K562 (cell line): ENCODE measurements around the gene LATS2. TPM values are rescaled to one million over a fixed set of nuclear protein-coding genes. Genes with fewer than 3 reads are reported as not detected.
A peak's percentile ranks its signal among the peaks of the same experiment; 100 is the strongest.

Experiments used
- CBFA2T3 ChIP-seq: fragments of 450-650 bp; IDR thresholded peaks from 2 replicates; pipeline ENCODE4 v1.6.1; 2017
- NCOA2 ChIP-seq, 2 experiments: fragments of 450-650 bp; IDR thresholded peaks; 2 replicates each; pipeline ENCODE4 v1.6.1; 2018; ENCODE audit warnings: mild to moderate bottlenecking in 2 of 2, moderate library complexity in 1 of 2; ENCODE audit not compliant: partially characterized antibody in 2 of 2
- PHB ChIP-seq: fragments of 250-450 bp; sonication (Bioruptor Pico); IDR thresholded peaks from 2 replicates; pipeline ENCODE4 v1.5.0; 2021
- PHB2 ChIP-seq: fragments of 450-650 bp; IDR thresholded peaks from 2 replicates; pipeline ENCODE4 v1.6.1; 2017; ENCODE audit warnings: low read depth
- SMAD4 ChIP-seq: fragments of 250-450 bp; sonication (Bioruptor Pico); conservative IDR thresholded peaks from 2 replicates; pipeline ENCODE4 v1.8.0; 2021; ENCODE audit warnings: inconsistent platforms, mild to moderate bottlenecking, moderate library complexity
- SPI1 ChIP-seq: IDR thresholded peaks from 2 replicates; pipeline ENCODE4 v1.6.1; 2011; ENCODE audit warnings: low read depth, low read length, control low read depth, borderline replicate concordance
- U2AF1 ChIP-seq: fragments of 200-400 bp; formaldehyde crosslinking; optimal IDR thresholded peaks from 2 replicates; pipeline ENCODE3; 2017; ENCODE audit warnings: mild to moderate bottlenecking, low read depth, low read length, moderate library complexity
- WHSC1 ChIP-seq: IDR thresholded peaks from one replicate; pipeline ENCODE4 v1.6.1; 2012; ENCODE audit warnings: low read length, control low read depth, inconsistent platforms
- XRCC4 ChIP-seq: IDR thresholded peaks from one replicate; pipeline ENCODE4 v1.6.1; 2011; ENCODE audit not compliant: insufficient read depth, insufficient read length; ENCODE audit errors: extremely low read depth
- polyA plus RNA-seq, 8 experiments: library from polyadenylated mRNA; depleted of rRNA in 4 of 8; stranded (reverse) in 5 of 8; unstranded in 3 of 8; fragments of >200 nt; fragmentation: Nextera tagmentation in 2 of 8; fragmentation: Illumina TruSeq in 1 of 8; extraction: Ambion mirVana in 2 of 8; extraction: Trizol in 1 of 8; gene quantifications; 2 replicates each; pipeline versions ENCODE4 v1.2.1 to v1.2.3, GENCODE V29; 2011 to 2014; ENCODE audit warnings: inconsistent platforms in 1 of 8, missing spikeins in 1 of 8
- total RNA-seq, 7 experiments: library from RNA; depleted of rRNA in 6 of 7; stranded (reverse); fragments of >200 nt in 6 of 7; fragmentation: Illumina TruSeq in 2 of 7; extraction: Trizol in 2 of 7; gene quantifications; 2 replicates each; pipeline versions ENCODE4 v1.2.1 to v1.2.3, GENCODE V29; 2011 to 2021; ENCODE audit warnings: low replicate concordance in 1 of 7
- TF ChIP-seq, protein P1 (sequence below): IDR thresholded peaks from 2 replicates; pipeline ENCODE4 v1.6.1; 2014; ENCODE audit warnings: antibody characterized with exemption
- TF ChIP-seq, protein P2 (sequence below): fragments of 200-800 bp; sonication (Bioruptor generic); IDR thresholded peaks from 2 replicates; pipeline ENCODE4 v1.6.1; 2017; ENCODE audit warnings: missing genetic modification characterization, missing compliant biosample characterization
- TF ChIP-seq, protein P3 (sequence below), 2 experiments: fragments of 450-650 bp in 1 of 2; sonication (generic) in 1 of 2; formaldehyde crosslinking in 1 of 2; IDR thresholded peaks; 2 replicates each; pipeline versions ENCODE4 v1.7.1 to v1.9.0; 2016 to 2022; ENCODE audit warnings: inconsistent platforms in 1 of 2, mild to moderate bottlenecking in 1 of 2, missing genetic modification reagents in 1 of 2
- TF ChIP-seq, protein P4 (sequence below): sonication (generic); formaldehyde crosslinking; IDR thresholded peaks from 2 replicates; pipeline ENCODE4 v1.8.0; 2022; ENCODE audit warnings: mild to moderate bottlenecking, missing genetic modification reagents, borderline replicate concordance

The LATS2 gene
- total and polyA plus RNA-seq, 9 of the 15 experiments (the other 6 are each of a cell fraction or from before 2014, with no cell fraction given), result 0.18 to 3.7 (median 0.76) TPM

- TF ChIP-seq, protein P1, sequence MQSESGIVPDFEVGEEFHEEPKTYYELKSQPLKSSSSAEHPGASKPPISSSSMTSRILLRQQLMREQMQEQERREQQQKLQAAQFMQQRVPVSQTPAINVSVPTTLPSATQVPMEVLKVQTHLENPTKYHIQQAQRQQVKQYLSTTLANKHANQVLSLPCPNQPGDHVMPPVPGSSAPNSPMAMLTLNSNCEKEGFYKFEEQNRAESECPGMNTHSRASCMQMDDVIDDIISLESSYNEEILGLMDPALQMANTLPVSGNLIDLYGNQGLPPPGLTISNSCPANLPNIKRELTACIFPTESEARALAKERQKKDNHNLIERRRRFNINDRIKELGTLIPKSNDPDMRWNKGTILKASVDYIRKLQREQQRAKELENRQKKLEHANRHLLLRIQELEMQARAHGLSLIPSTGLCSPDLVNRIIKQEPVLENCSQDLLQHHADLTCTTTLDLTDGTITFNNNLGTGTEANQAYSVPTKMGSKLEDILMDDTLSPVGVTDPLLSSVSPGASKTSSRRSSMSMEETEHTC, result 0 out of 2 replicates have a peak, but pooled peaks have one; percentile 37
- no peak for TF ChIP-seq NCOA2 (IDR thresholded peaks at IDR 0.05; ENCODE audit: partially characterized antibody in 2 of 2)
- TF ChIP-seq U2AF1, result no peak
- TF ChIP-seq, protein P2, sequence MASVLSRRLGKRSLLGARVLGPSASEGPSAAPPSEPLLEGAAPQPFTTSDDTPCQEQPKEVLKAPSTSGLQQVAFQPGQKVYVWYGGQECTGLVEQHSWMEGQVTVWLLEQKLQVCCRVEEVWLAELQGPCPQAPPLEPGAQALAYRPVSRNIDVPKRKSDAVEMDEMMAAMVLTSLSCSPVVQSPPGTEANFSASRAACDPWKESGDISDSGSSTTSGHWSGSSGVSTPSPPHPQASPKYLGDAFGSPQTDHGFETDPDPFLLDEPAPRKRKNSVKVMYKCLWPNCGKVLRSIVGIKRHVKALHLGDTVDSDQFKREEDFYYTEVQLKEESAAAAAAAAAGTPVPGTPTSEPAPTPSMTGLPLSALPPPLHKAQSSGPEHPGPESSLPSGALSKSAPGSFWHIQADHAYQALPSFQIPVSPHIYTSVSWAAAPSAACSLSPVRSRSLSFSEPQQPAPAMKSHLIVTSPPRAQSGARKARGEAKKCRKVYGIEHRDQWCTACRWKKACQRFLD (CRISPR knock-in tag), result no peak
- no peak for TF ChIP-seq PHB (CRISPR knock-in tag)
- peak; percentile 81 for TF ChIP-seq CBFA2T3
- TF ChIP-seq WHSC1, result no peak
- TF ChIP-seq, protein P3, sequence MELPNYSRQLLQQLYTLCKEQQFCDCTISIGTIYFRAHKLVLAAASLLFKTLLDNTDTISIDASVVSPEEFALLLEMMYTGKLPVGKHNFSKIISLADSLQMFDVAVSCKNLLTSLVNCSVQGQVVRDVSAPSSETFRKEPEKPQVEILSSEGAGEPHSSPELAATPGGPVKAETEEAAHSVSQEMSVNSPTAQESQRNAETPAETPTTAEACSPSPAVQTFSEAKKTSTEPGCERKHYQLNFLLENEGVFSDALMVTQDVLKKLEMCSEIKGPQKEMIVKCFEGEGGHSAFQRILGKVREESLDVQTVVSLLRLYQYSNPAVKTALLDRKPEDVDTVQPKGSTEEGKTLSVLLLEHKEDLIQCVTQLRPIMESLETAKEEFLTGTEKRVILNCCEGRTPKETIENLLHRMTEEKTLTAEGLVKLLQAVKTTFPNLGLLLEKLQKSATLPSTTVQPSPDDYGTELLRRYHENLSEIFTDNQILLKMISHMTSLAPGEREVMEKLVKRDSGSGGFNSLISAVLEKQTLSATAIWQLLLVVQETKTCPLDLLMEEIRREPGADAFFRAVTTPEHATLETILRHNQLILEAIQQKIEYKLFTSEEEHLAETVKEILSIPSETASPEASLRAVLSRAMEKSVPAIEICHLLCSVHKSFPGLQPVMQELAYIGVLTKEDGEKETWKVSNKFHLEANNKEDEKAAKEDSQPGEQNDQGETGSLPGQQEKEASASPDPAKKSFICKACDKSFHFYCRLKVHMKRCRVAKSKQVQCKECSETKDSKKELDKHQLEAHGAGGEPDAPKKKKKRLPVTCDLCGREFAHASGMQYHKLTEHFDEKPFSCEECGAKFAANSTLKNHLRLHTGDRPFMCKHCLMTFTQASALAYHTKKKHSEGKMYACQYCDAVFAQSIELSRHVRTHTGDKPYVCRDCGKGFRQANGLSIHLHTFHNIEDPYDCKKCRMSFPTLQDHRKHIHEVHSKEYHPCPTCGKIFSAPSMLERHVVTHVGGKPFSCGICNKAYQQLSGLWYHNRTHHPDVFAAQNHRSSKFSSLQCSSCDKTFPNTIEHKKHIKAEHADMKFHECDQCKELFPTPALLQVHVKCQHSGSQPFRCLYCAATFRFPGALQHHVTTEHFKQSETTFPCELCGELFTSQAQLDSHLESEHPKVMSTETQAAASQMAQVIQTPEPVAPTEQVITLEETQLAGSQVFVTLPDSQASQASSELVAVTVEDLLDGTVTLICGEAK (IDR thresholded peaks at IDR 0.05), result no peak
- TF ChIP-seq, protein P3 (CRISPR knock-in tag; IDR thresholded peaks at IDR 0.05), result no peak
- no peak for TF ChIP-seq XRCC4
- TF ChIP-seq, protein P4, sequence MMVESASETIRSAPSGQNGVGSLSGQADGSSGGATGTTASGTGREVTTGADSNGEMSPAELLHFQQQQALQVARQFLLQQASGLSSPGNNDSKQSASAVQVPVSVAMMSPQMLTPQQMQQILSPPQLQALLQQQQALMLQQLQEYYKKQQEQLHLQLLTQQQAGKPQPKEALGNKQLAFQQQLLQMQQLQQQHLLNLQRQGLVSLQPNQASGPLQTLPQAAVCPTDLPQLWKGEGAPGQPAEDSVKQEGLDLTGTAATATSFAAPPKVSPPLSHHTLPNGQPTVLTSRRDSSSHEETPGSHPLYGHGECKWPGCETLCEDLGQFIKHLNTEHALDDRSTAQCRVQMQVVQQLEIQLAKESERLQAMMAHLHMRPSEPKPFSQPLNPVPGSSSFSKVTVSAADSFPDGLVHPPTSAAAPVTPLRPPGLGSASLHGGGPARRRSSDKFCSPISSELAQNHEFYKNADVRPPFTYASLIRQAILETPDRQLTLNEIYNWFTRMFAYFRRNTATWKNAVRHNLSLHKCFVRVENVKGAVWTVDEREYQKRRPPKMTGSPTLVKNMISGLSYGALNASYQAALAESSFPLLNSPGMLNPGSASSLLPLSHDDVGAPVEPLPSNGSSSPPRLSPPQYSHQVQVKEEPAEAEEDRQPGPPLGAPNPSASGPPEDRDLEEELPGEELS (CRISPR knock-in tag), result no peak
- TF ChIP-seq SMAD4 (CRISPR knock-in tag), result peak; percentile 96
- no peak for TF ChIP-seq PHB2
- TF ChIP-seq SPI1, result peak; percentile 87
Measured at GRCh38 chr13:20993661-20994440, 67.5 kb downstream of the LATS2 start (continued).
